Effector CD8-positive, alpha-beta T cell (primary cell): ENCODE data around the gene PTPRN2.
"Not testable (repeated sequence)": the region's sequence is repeated elsewhere in the genome, so short reads cannot be mapped to it uniquely, and the experiment has no call there.

Source experiments
- DNase-seq: peaks from one replicate; lab custom pipeline; 2025; lab: John Stamatoyannopoulos, UW

PTPRN2 gene

GRCh38 chr7:158550886-158551452 lies 36.7 kb downstream of the PTPRN2 start:
- DNase-seq: no peak

GRCh38 chr7:158550394-158550700 lies 37.3 kb downstream of the PTPRN2 start:
- DNase-seq: no peak

GRCh38 chr7:158549616-158550393 lies 37.8 kb downstream of the PTPRN2 start:
- DNase-seq: no peak

GRCh38 chr7:158549176-158549615 lies 38.4 kb downstream of the PTPRN2 start:
- no peak for DNase-seq

- no peak for DNase-seq
Measured at GRCh38 chr7:158548726-158549125, 38.9 kb downstream of the PTPRN2 start.

GRCh38 chr7:158547817-158548216 lies 39.8 kb downstream of the PTPRN2 start:
- no peak for DNase-seq

- no peak for DNase-seq
Measured at GRCh38 chr7:158546626-158547025, 41.0 kb downstream of the PTPRN2 start.

GRCh38 chr7:158546214-158546613 lies 41.4 kb downstream of the PTPRN2 start:
- DNase-seq: no peak

GRCh38 chr7:158544708-158545107 lies 42.9 kb downstream of the PTPRN2 start:
- no peak for DNase-seq

GRCh38 chr7:158543840-158544239 lies 43.8 kb downstream of the PTPRN2 start:
- DNase-seq: no peak

GRCh38 chr7:158542651-158543566 lies 44.7 kb downstream of the PTPRN2 start:
- DNase-seq: no peak

GRCh38 chr7:158541346-158542010 lies 46.1 kb downstream of the PTPRN2 start:
- no peak for DNase-seq

GRCh38 chr7:158539711-158540146 lies 47.9 kb downstream of the PTPRN2 start:
- DNase-seq: no peak

- no peak for DNase-seq
Measured at GRCh38 chr7:158538156-158538946, 49.3 kb downstream of the PTPRN2 start.

GRCh38 chr7:158537516-158537882 lies 50.1 kb downstream of the PTPRN2 start:
- no peak for DNase-seq

- no peak for DNase-seq
Measured at GRCh38 chr7:158536871-158537515, 50.6 kb downstream of the PTPRN2 start.

- DNase-seq: no peak
Measured at GRCh38 chr7:158535079-158535478, 52.5 kb downstream of the PTPRN2 start.

GRCh38 chr7:158534598-158534997 lies 53.0 kb downstream of the PTPRN2 start:
- DNase-seq: no peak

- DNase-seq: not testable (repeated sequence)
Measured at GRCh38 chr7:158534134-158534515, 53.5 kb downstream of the PTPRN2 start.

GRCh38 chr7:158533386-158534133 lies 54.1 kb downstream of the PTPRN2 start:
- DNase-seq: no peak
